Trophoblast cell (in vitro differentiated cells and primary cell): ENCODE results near the gene FGGY.
A peak's percentile ranks its signal among the peaks of the same experiment; 100 is the strongest.

Source experiments
- DNase-seq, 2 donors: peaks; one replicate each; pipeline ENCODE4 v3.0.0-alpha.2; 2016
- H2AFZ ChIP-seq: 2 replicates; pipeline ENCODE4 v1.6.1; 2013; ENCODE audit warnings: low read length, moderate library complexity, mild to moderate bottlenecking; ENCODE audit not compliant: insufficient read depth, poor library complexity
- H2AK5ac ChIP-seq: 2 replicates; pipeline ENCODE4 v1.6.1; 2013; ENCODE audit warnings: mild to moderate bottlenecking, low read length
- H2BK120ac ChIP-seq: 2 replicates; pipeline ENCODE4 v1.6.1; 2013; ENCODE audit warnings: low read length, mild to moderate bottlenecking, moderate library complexity; ENCODE audit not compliant: insufficient read depth, poor library complexity
- H2BK12ac ChIP-seq: 2 replicates; pipeline ENCODE4 v1.6.1; 2013; ENCODE audit warnings: mild to moderate bottlenecking, low read length, moderate library complexity
- H2BK5ac ChIP-seq: 2 replicates; pipeline ENCODE4 v1.6.1; 2013; ENCODE audit warnings: low read length, low read depth, moderate library complexity, mild to moderate bottlenecking; ENCODE audit not compliant: poor library complexity
- H3K14ac ChIP-seq: 2 replicates; pipeline ENCODE4 v1.6.1; 2013; ENCODE audit warnings: mild to moderate bottlenecking, low read length
- H3K18ac ChIP-seq: 2 replicates; pipeline ENCODE4 v1.6.1; 2013; ENCODE audit warnings: mild to moderate bottlenecking, low read length
- H3K23ac ChIP-seq: 2 replicates; pipeline ENCODE4 v1.6.1; 2013; ENCODE audit warnings: low read length
- H3K27ac ChIP-seq: 2 replicates; pipeline ENCODE4 v1.5.1; 2013; ENCODE audit warnings: low read depth, mild to moderate bottlenecking, inconsistent platforms, low read length, moderate library complexity
- H3K27me3 ChIP-seq: 2 replicates; pipeline ENCODE4 v1.6.1; 2013; ENCODE audit warnings: inconsistent platforms, mild to moderate bottlenecking, low read length, moderate library complexity; ENCODE audit not compliant: insufficient read depth
- H3K36me3 ChIP-seq, 2 experiments: 1 replicate in 1 of 2; 2 replicates in 1 of 2; pipeline ENCODE4 v1.6.1; 2013; ENCODE audit warnings: low read length in 2 of 2, mild to moderate bottlenecking in 2 of 2, moderate library complexity in 1 of 2; ENCODE audit not compliant: insufficient read depth in 2 of 2, control insufficient read depth in 1 of 2
- H3K4ac ChIP-seq: 2 replicates; pipeline ENCODE4 v1.6.1; 2013; ENCODE audit warnings: low read depth, mild to moderate bottlenecking, low read length, moderate library complexity
- H3K4me1 ChIP-seq, 2 experiments: 1 replicate in 1 of 2; 2 replicates in 1 of 2; pipeline ENCODE4 v1.6.1; 2013; ENCODE audit warnings: low read length in 2 of 2, mild to moderate bottlenecking in 2 of 2, moderate library complexity in 1 of 2; ENCODE audit not compliant: insufficient read depth in 2 of 2, control insufficient read depth in 1 of 2
- H3K4me2 ChIP-seq: 2 replicates; pipeline ENCODE4 v1.6.1; 2013; ENCODE audit warnings: inconsistent platforms, mild to moderate bottlenecking, low read length, moderate library complexity
- H3K4me3 ChIP-seq: 2 replicates; pipeline ENCODE4 v1.5.1; 2013; ENCODE audit warnings: mild to moderate bottlenecking, low read depth, low read length, inconsistent platforms
- H3K79me1 ChIP-seq: one replicate; pipeline ENCODE4 v1.6.1; 2013; ENCODE audit warnings: low read length
- H3K79me2 ChIP-seq: 2 replicates; pipeline ENCODE4 v1.6.1; 2013; ENCODE audit warnings: low read length, mild to moderate bottlenecking; ENCODE audit not compliant: control insufficient read depth, insufficient read depth, poor library complexity
- H3K9ac ChIP-seq: 2 replicates; pipeline ENCODE4 v1.6.1; 2013; ENCODE audit warnings: mild to moderate bottlenecking, low read length
- H3K9me3 ChIP-seq: 2 replicates; pipeline ENCODE4 v1.6.1; 2013; ENCODE audit warnings: low read depth, mild to moderate bottlenecking, control low read depth, inconsistent platforms, low read length; ENCODE audit not compliant: insufficient read depth
- H4K12ac ChIP-seq: 2 replicates; pipeline ENCODE4 v1.6.1; 2013; ENCODE audit warnings: low read depth, mild to moderate bottlenecking, low read length, moderate library complexity
- H4K8ac ChIP-seq: 2 replicates; pipeline ENCODE4 v1.6.1; 2013; ENCODE audit warnings: low read depth, mild to moderate bottlenecking, low read length, moderate library complexity
- H4K91ac ChIP-seq: one replicate; pipeline ENCODE4 v1.6.1; 2013; ENCODE audit warnings: low read depth, mild to moderate bottlenecking, low read length, moderate library complexity
- WGBS: extraction: QIAGEN DNeasy Blood & Tissue Kit; methylation state at CpG from one replicate; pipeline ENCODE4 v1.1.7; 2013; ENCODE audit warnings: missing lambda C conversion rate; ENCODE audit not compliant: insufficient read length, insufficient coverage; ENCODE audit errors: extremely low coverage; 5-methylcytosine and 5-hydroxymethylcytosine counted together

The FGGY gene

DNA sequence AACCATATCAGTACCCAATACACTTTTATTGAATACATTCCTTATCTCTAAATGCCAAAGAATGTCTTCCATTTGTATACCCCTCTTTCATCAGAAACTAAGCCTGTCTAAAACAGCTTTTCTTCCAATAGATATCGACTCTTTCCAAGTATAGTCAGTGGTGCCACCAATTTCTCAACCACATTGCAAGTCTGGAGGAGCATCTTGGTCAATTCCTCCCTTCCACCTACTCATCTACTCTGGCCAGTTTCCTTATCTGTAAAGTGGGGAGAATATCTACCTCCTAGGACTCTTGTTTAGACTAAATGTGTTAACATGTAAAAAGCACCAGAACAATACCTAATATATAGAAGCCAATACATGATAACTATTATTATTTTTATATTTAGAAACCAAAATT lies 28.5 kb upstream of the FGGY start:
- Histone ChIP-seq H2BK120ac (no peak overlapping the region), H3K79me1 (no peaks in the 10 kb centered on the region), H3K9ac (no peak overlapping the region), H3K9me3 (no peaks in the 10 kb centered on the region), H3K23ac (no peak overlapping the region), H3K36me3 (no peaks in the 10 kb centered on the region), H3K4me1 (no peaks in the 10 kb centered on the region), H2AFZ (no peak overlapping the region), H2AK5ac (no peak overlapping the region), H4K8ac (no peak overlapping the region), H4K91ac (no peak overlapping the region), H3K14ac (no peak overlapping the region), H4K12ac (no peak overlapping the region), H3K4me3 (no peak overlapping the region), H3K27ac (no peak overlapping the region), H3K4ac (no peak overlapping the region), H3K4me2 (no peak overlapping the region), H3K79me2 (no peaks in the 10 kb centered on the region), H3K18ac (no peak overlapping the region), H2BK12ac (no peak overlapping the region), H3K27me3 (no peaks in the 10 kb centered on the region), H2BK5ac (no peak overlapping the region)
- WGBS = no CpG with 5 or more reads among the region's 1 CpG
- DNase-seq = no peak

GRCh38 chr1:59271561-59272260 lies 25.2 kb upstream of the FGGY start:
- Histone ChIP-seq H4K12ac (no peak overlapping the region), H3K18ac (no peak overlapping the region), H3K4me1 (no peaks in the 10 kb centered on the region), H3K9ac (no peak overlapping the region), H3K27me3 (no peaks in the 10 kb centered on the region), H3K36me3 (no peaks in the 10 kb centered on the region), H3K4me2 (no peak overlapping the region), H2BK12ac (no peak overlapping the region), H3K4ac (no peak overlapping the region), H4K91ac (no peak overlapping the region), H4K8ac (no peak overlapping the region), H2AFZ (no peak overlapping the region), H3K14ac (no peak overlapping the region), H3K79me2 (no peaks in the 10 kb centered on the region), H3K4me3 (no peak overlapping the region), H3K9me3 (no peaks in the 10 kb centered on the region), H3K27ac (no peak overlapping the region), H2BK120ac (no peak overlapping the region), H3K79me1 (no peaks in the 10 kb centered on the region), H2AK5ac (no peak overlapping the region), H3K23ac (no peak overlapping the region), H2BK5ac (no peak overlapping the region)
- no CpG with 5 or more reads among the region's 2 CpGs for WGBS
- no peak for DNase-seq

GRCh38 chr1:59272507-59272906 lies 24.4 kb upstream of the FGGY start:
- Histone ChIP-seq H3K27me3 (no peaks in the 10 kb centered on the region), H2AFZ (no peak overlapping the region), H3K23ac (no peak overlapping the region), H4K91ac (no peak overlapping the region), H2BK5ac (no peak overlapping the region), H2BK120ac (no peak overlapping the region), H3K27ac (no peak overlapping the region), H3K4me2 (no peak overlapping the region), H4K8ac (no peak overlapping the region), H3K4me1 (no peaks in the 10 kb centered on the region), H3K14ac (no peak overlapping the region), H3K9ac (no peak overlapping the region), H3K79me2 (no peaks in the 10 kb centered on the region), H3K79me1 (no peaks in the 10 kb centered on the region), H2BK12ac (no peak overlapping the region), H2AK5ac (no peak overlapping the region), H3K4ac (no peak overlapping the region), H3K9me3 (no peaks in the 10 kb centered on the region), H3K36me3 (no peaks in the 10 kb centered on the region), H4K12ac (no peak overlapping the region), H3K4me3 (no peak overlapping the region), H3K18ac (no peak overlapping the region)
- WGBS = no CpG with 5 or more reads among the region's 1 CpG
- peak in 1 of 2 donors; percentile 44 for DNase-seq

DNA sequence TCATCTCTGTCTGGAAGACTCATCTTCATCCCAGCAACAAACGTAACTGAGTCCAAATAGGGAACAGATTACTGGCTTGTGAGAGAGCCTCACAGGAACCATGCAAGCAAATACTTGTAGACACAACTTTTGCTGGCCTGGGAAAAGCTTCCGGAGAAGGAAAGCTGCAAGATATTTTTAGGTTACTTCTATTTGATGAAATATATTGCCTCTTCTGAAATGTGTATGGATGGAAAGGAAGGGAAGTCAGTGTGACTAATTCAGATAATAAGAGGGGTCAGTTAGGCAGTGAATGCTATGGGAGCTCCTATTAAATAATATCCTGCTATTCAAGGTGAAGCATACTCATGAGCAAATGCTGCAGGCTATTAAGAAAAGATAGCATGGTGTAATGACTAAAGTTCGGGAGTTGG lies 20.4 kb upstream of the FGGY start:
- H4K8ac ChIP-seq = no peak overlapping the region
- H2BK5ac ChIP-seq = no peak overlapping the region
- H3K23ac ChIP-seq = no peak overlapping the region
- H3K79me2 ChIP-seq = no peaks in the 10 kb centered on the region
- H3K4me2 ChIP-seq = no peak overlapping the region
- no peaks in the 10 kb centered on the region for H3K27me3 ChIP-seq
- no peak overlapping the region for H3K4ac ChIP-seq
- no CpG with 5 or more reads among the region's 3 CpGs for WGBS
- H3K36me3 ChIP-seq = no peaks in the 10 kb centered on the region
- H3K4me3 ChIP-seq = no peak overlapping the region
- H3K14ac ChIP-seq = no peak overlapping the region
- no peak overlapping the region for H2BK12ac ChIP-seq
- H4K91ac ChIP-seq = no peak overlapping the region
- H3K9ac ChIP-seq = no peak overlapping the region
- DNase-seq = no peak
- no peak overlapping the region for H2BK120ac ChIP-seq
- peaks cover 0 to 3% of the 10 kb centered on the region in 2 experiments for H3K4me1 ChIP-seq
- no peak overlapping the region for H2AK5ac ChIP-seq
- H2AFZ ChIP-seq = no peak overlapping the region
- no peaks in the 10 kb centered on the region for H3K79me1 ChIP-seq
- H4K12ac ChIP-seq = no peak overlapping the region
- H3K27ac ChIP-seq = no peak overlapping the region
- no peaks in the 10 kb centered on the region for H3K9me3 ChIP-seq
- H3K18ac ChIP-seq = no peak overlapping the region
